IMR-90 (cell line): ENCODE data around the gene BATF2.

Experiments
- CEBPB ChIP-seq: IDR thresholded peaks from 2 replicates; pipeline ENCODE4 v1.6.1; 2012; ENCODE audit warnings: low read depth, low read length, improper control_type of control experiment
- FOS ChIP-seq: fragments of 150-350 bp; IDR thresholded peaks from 2 replicates; pipeline ENCODE4 v1.6.1; 2016; ENCODE audit warnings: low read depth, low read length
- POLR2A ChIP-seq: IDR thresholded peaks from 2 replicates; pipeline ENCODE4 v1.6.1; 2012; ENCODE audit warnings: mild to moderate bottlenecking, low read depth, low read length
- RAD21 ChIP-seq: IDR thresholded peaks from 2 replicates; pipeline ENCODE4 v1.6.1; 2012; ENCODE audit warnings: low read length, improper control_type of control experiment
- RCOR1 ChIP-seq: IDR thresholded peaks from 2 replicates; pipeline ENCODE4 v1.6.1; 2012; ENCODE audit warnings: mild to moderate bottlenecking, low read length, improper control_type of control experiment; ENCODE audit not compliant: insufficient replicate concordance
- TF ChIP-seq, protein P1 (sequence below): conservative IDR thresholded peaks from 2 replicates; pipeline ENCODE4 v1.5.1; 2012; ENCODE audit warnings: mild to moderate bottlenecking, low read depth, low read length, improper control_type of control experiment
- TF ChIP-seq, protein P2 (sequence below): fragments of 150-350 bp; IDR thresholded peaks from 2 replicates; pipeline ENCODE4 v1.6.1; 2017; ENCODE audit warnings: mild to moderate bottlenecking, antibody characterized with exemption, low read length, low read depth
- TF ChIP-seq, protein P3 (sequence below): fragments of 150-350 bp; IDR thresholded peaks from 2 replicates; pipeline ENCODE4 v1.6.1; 2016; ENCODE audit warnings: low read depth, mild to moderate bottlenecking, low read length, moderate library complexity, borderline replicate concordance

DNA sequence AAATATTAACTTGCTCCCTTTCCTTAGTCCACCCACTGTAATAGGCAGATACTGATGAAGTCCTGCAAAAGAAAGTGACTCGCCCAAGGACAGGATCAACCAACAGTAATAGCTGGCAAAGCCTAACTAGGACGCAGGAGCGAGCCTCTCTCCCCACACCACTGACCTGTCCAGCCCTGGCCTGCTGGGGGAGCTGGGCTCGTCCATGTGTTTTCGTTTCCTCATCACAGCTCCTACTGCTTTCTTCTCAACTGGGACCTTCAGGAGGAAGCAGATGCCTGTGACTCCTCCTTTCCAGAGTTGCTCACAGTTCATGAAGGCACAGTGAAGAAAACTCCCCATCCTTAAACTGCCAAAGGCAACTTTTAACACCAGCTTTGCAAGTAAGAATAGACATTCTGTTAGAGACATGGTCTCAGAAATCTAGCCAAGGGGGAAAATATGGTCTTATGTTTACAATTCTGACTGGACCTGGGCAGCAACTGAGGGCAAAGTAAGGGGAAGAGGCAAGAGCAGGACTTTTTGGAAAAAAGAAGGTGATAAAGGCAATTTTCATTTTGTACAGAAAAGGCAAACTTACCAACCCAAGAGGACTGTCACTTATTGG is 49.5 kb downstream of the BATF2 start:
- TF ChIP-seq POLR2A: no peak
- TF ChIP-seq RCOR1: no peak
- no peak for TF ChIP-seq CEBPB
- no peak for TF ChIP-seq RAD21
- TF ChIP-seq, protein P1, sequence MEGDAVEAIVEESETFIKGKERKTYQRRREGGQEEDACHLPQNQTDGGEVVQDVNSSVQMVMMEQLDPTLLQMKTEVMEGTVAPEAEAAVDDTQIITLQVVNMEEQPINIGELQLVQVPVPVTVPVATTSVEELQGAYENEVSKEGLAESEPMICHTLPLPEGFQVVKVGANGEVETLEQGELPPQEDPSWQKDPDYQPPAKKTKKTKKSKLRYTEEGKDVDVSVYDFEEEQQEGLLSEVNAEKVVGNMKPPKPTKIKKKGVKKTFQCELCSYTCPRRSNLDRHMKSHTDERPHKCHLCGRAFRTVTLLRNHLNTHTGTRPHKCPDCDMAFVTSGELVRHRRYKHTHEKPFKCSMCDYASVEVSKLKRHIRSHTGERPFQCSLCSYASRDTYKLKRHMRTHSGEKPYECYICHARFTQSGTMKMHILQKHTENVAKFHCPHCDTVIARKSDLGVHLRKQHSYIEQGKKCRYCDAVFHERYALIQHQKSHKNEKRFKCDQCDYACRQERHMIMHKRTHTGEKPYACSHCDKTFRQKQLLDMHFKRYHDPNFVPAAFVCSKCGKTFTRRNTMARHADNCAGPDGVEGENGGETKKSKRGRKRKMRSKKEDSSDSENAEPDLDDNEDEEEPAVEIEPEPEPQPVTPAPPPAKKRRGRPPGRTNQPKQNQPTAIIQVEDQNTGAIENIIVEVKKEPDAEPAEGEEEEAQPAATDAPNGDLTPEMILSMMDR: no peak
- TF ChIP-seq FOS: no peak
- TF ChIP-seq, protein P2, sequence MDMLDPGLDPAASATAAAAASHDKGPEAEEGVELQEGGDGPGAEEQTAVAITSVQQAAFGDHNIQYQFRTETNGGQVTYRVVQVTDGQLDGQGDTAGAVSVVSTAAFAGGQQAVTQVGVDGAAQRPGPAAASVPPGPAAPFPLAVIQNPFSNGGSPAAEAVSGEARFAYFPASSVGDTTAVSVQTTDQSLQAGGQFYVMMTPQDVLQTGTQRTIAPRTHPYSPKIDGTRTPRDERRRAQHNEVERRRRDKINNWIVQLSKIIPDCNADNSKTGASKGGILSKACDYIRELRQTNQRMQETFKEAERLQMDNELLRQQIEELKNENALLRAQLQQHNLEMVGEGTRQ: no peak
- TF ChIP-seq, protein P3, sequence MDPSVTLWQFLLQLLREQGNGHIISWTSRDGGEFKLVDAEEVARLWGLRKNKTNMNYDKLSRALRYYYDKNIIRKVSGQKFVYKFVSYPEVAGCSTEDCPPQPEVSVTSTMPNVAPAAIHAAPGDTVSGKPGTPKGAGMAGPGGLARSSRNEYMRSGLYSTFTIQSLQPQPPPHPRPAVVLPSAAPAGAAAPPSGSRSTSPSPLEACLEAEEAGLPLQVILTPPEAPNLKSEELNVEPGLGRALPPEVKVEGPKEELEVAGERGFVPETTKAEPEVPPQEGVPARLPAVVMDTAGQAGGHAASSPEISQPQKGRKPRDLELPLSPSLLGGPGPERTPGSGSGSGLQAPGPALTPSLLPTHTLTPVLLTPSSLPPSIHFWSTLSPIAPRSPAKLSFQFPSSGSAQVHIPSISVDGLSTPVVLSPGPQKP: no peak
